Activated T-cell treated with anti-CD3 and anti-CD28 coated beads for 4 hours (primary cell): ENCODE data around the gene NPHP3.
"Not testable (repeated sequence)": the region's sequence is repeated elsewhere in the genome, so short reads cannot be mapped to it uniquely, and the experiment has no call there.

Experiments used
- DNase-seq: peaks from one replicate; pipeline ENCODE4 v3.0.0-alpha.2; 2020

Gene NPHP3

DNA sequence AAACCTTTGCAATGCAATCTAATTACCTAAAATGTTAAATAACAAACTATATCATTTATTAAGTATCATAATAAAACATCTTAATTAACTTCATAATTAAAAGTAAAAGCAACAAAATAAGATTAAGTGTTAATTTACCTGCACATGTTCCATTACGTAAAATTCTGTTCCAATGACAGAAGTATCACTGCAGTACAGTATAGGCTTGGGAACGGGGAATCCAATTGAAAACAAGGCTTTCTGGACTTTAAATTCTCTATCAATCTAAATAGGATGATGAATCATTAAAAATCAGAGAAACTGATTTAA, 79.7 kb downstream of the NPHP3 start:
- DNase-seq: no peak

DNA sequence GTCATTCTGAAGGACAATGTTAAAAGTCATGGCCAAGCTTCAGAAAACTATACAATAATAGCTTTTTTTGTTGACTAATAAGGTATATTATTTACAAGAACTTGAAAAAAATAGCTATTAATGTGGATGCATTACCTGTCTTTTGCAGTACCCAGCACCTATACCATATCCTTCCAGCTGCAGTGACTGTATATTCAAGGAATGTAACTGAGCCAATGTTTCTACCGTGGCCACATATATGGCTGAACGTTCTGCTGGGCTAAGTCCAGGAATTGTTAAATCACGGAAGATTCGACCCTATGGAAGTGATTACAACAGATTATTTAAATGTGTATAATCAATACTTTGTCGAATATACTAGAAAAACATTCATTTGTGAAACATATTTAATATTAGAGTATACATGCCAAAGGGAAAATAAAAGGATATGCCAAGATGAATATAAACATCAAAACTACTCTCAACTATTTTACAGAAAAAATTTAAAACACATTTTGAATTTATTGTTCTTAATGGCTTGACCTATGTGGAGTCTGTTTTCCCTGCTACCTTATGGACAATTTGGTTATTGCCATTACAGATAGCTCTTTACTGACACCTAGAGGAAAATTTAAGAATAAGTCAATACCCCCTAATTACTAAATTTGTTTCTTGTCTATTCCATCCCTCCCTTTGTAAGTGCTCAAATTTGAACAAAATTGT, 80.2 kb downstream of the NPHP3 start:
- no peak for DNase-seq

DNA sequence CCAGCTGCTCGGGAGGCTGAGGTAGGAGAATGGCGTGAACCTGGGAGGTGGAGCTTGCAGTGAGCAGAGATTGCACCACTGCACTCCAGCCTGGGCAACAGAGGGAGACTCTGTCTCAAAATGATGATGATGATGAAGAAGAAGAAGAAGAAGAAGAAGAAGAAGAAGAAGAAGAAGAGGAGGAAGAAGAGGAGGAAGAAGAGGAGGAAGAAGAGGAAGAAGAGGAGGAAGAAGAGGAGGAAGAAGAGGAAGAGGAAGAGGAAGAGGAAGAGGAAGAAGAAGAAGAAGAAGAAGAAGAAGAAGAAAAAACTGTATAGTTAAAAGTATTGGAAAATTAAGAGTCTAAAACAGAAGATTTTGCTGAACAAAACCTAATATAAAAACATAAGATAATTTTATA, 80.8 kb downstream of the NPHP3 start:
- not testable (repeated sequence) for DNase-seq

DNA sequence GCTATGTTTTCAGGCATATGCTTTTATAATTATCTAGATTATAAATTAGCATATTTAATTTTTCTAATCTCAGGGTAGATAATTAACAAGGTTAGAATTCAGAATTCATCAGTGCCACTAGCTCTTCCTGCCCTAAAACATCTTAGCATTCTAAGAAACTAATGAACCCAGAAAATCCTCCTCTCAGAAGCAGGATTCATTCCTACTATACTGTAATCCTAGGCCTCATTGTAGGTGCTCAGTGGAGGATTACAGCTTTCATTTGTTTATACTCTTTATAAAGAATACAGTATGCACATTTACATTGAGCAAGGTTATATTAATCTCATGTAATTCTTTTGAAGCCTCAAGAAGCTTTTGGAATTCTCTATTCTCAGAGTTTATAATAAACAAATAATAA, 83.5 kb downstream of the NPHP3 start:
- no peak for DNase-seq

DNA sequence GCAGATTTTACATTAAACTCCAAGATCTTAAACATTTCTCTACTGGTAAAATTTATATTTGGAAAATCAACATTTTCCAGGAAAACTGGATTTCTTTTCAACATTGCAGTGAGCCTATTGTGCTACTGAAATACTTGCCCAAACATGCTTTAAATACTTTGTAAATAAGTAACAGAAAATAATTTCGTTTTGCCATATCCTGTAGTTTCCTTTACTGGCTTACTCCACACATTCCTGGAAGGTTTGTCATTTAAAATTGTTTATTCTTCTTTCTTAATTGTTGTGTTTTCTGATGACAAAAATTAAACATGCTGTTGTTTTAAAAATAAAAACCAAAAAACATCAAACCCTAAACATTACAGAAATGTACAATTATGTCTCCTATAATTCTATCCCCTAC, 84.6 kb downstream of the NPHP3 start:
- no peak for DNase-seq

DNA sequence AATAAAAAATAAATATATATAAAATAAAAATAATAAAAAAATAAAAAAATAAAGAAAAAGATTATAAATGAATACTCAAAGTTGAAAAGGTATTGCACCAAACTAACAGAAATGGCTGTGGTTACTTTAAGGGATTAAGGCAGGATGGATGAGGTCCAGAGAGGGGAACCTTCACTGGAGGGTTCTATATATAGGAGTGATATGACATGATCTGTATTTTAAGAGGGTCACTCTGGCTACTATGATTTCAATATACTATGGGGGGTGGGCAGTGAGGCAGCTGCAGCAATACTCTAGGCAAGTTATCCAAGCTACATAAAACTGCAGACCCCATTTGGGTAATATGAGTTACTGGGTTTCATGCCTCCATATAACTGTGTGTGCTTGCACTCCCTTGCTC, 87.2 kb downstream of the NPHP3 start:
- no peak for DNase-seq
